Measurements from ENCODE around the gene SPRY4.

Gene SPRY4

DNA sequence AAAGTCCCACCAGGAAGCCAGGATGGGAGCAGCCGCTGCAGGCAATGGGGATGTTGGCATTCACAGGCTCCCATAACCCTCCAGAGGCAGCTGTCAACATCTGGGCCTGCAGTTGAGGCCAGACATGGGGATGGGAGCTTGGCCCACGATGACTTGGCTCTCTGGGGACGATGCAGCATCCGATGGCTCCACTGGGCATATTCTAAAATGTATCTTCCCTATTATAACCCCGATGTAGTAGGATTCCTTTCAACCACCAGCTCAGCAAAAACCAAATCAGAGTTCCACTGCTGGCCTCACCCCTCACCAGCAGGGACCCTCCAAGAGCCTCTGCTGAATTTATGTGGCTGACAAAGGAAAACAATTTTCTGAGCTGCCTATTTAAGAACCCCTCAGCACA is 7.1 kb downstream of the SPRY4 start:
- H3K4me3 ChIP-seq (ENCODE audit: low read depth, low read length), result no peak overlapping the region
- no peak for DNase-seq (ENCODE audit: low read depth)

DNA sequence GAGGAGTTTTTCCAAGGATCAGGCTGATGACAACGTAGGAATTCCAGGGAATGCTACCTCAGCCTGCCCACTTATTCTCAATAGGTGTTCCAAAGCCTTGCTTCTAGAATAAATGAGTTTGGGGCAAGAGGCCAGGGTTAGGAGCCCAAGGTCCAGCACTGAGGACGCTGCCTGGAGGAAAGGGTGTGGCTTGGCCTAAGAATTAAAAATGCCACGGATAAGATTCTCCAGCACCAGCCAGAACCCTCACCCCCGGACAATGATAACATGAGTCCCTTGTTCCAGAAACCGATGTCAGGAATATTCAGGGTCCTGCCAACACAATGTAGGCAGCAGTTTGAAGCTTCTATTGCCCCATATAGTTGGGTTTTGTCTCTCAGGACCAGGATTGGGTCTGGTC is 7.6 kb downstream of the SPRY4 start:
- H3K4me3 ChIP-seq (ENCODE audit: low read depth, low read length), result no peak overlapping the region

DNA sequence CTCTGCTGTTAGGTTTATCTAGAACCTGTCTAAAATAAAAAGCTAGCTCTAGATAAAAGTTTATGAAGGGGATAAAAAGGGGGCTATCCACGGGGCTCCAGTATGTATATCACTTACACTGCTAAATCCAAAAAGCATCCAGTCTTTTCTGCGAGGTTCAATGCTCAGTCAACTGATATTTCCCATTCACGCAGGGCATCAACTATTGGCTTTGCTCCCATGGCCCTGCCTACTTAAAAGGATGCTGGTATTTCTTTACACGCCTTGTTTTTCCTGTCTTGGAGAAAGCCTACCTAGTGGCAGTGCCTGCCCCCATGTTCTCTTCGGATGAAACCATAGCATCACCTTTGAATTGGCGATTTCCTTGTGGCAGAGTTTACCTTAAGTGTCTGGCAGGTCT is 8.1 kb downstream of the SPRY4 start:
- H3K4me3 ChIP-seq (ENCODE audit: low read depth, low read length), result no peak overlapping the region
- DNase-seq (ENCODE audit: low read depth), result no peak

More for the DNA sequence above, 7.6 kb downstream of the SPRY4 start:
- no peak for DNase-seq (ENCODE audit: low read depth)

DNA sequence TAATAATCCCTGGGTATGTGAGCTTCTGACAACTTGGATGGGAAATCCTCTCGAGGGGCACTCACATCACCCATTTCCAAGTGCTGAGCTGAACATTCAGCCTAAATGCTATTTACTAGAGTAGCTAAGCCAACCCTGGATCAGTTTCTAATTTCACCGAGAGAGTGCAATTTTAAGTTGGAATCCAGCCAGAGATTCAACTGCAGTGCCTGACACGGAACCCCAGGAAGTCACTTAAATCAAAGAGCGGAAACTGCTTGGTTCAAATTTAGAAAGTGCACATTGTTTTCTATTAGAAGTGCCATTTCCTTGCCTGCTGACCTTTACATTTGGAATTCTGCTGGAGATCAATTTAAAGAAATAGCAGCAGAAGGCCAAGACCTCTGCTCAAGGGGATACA is 8.8 kb downstream of the SPRY4 start:
- DNase-seq (ENCODE audit: low read depth), result no peak
- no peak overlapping the region for H3K4me3 ChIP-seq (ENCODE audit: low read depth, low read length)

DNA sequence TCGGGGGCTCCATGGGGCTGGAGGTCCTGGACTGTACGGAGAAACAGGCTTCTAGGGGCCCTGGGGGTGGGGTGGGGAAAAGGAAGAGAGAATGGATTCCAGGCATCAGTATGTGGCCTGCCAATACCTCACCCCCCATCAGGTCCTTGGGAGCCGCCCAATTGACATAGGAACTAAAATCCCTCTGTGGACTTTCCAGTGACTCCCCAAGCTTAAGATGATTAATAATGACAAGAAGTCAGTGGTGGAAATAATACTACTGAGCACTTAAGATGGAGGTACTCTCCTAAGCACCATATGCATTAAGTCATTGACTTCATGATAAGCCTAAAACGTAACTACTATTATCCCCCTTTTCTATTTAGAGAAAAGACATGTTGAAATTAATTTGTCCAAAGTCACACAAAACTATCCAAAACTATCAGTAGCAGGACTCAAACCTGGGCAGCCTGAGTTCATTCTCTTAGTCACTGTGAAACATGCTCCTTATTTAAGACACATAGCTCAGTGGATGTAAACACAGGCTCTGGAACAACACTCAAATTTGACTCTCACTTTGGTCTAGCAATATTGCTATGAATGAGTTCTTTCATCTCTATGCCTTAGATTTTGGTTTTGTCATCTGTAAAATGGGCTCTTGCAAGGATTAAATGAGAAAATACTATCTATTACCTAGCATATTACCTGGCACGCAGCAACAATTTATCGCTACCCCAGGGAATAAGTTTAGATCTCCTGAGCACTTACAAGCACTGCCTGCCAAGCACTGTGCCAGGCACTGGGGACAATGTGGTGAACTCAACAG is 9.5 kb downstream of the SPRY4 start:
- no peak for DNase-seq (ENCODE audit: low read depth)
- H3K4me3 ChIP-seq (ENCODE audit: low read depth, low read length), result no peak overlapping the region

DNA sequence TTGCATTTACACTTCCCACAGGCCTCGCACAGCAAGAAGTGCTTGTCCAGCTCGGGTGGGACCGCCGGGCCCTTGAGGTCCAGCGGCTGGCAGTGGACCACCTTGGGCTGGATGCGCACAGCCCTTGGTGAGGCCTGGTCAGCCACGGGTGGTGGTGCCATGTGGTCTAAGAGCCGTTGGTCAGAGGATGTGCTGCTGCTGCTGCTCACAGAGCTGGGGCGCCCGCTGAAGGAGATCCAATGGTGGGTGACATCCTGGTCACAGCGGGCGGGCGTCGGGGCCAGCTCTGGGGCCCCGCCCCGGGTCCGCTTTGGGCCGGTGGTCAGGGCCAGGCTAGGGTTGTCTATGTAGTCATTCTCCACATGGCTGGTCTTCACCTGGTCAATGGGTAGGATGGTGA is 10.2 kb downstream of the SPRY4 start:
- DNase-seq (ENCODE audit: low read depth), result no peak
- H3K4me3 ChIP-seq (ENCODE audit: low read depth, low read length), result no peak overlapping the region

DNA sequence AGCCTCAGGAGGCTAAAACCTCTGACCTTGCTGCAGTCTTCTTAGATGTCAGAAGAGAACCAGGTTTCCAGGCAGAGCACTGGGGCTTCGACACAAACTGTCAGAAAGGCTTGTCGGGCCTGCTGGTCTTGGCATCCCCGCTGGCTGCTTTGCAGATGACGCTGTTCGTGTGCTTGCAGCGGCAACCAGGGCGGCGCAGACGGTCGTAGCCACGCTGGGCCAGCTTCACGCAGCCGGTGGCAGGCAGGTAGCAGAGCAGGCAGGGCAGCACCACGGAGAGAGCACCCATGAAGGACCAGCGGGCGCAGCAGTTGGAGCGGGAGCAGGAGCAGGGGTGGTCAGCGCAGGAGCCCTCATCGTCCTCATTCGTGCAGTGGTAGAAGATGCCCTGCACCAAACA is 10.7 kb downstream of the SPRY4 start:
- no peak overlapping the region for H3K4me3 ChIP-seq (ENCODE audit: low read depth, low read length)
- no peak for DNase-seq (ENCODE audit: low read depth)

DNA sequence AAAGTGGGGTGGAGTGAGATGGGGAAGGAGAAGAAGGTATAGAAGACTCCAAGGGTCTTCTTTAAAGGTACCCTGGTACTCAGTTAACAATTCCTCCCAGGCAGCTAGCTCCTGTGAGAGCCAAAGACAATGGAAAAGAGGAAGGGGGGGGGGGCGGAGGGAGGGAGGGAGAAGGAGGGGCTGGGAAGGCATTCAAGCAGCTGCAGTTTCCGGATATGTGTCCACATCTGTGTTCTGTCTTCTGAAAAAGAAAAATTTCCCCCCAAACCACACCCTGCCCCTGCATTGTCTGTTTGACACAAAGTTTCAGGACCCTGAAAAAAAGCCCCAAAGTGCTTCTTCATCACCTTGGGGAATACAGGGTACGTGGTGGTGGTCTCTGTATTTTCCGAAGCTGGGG is 11.1 kb downstream of the SPRY4 start:
- H3K4me3 ChIP-seq (ENCODE audit: low read depth, low read length), result no peak overlapping the region
- DNase-seq (ENCODE audit: low read depth), result no peak

DNA sequence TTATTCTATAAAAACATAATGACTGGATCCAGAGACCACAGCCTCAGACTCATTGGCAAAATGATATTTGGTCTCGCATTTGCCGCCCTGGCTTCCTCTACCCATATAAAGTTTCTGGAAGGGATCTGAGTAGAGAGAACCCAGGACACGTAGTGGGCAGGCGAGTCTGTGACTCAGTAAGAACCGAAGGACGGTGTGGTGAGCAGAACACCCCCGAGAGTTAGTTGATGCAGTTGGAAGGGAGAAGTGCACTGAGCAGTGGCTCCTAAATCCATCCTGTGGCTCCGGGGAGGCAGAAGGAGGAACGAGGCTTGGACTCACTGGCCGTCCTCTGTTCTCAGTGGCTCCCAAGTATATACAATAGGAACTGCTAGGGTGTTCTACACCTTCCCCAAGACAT is 11.5 kb downstream of the SPRY4 start:
- no peak for DNase-seq (ENCODE audit: low read depth)
- no peak overlapping the region for H3K4me3 ChIP-seq (ENCODE audit: low read depth, low read length)

DNA sequence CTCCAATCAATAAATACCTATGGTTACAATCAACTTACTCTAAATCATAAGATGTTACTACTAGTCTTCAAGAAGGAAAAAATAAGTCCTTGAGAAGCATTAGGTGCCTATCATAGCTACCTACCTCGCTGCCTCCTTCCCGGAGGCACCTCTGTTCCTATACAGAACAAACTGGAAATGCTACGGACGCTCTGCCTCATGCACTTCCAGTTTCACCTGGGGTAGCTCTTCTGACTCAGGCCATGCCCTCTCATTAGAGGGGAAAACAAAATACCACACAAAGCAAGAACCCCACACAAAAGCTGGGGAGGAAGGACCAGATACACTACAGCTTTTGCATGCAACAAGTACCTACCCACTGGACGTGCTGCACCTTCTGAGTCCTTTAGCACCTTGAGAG is 12.4 kb downstream of the SPRY4 start:
- no peak overlapping the region for H3K4me3 ChIP-seq (ENCODE audit: low read depth, low read length)
- DNase-seq (ENCODE audit: low read depth), result no peak

DNA sequence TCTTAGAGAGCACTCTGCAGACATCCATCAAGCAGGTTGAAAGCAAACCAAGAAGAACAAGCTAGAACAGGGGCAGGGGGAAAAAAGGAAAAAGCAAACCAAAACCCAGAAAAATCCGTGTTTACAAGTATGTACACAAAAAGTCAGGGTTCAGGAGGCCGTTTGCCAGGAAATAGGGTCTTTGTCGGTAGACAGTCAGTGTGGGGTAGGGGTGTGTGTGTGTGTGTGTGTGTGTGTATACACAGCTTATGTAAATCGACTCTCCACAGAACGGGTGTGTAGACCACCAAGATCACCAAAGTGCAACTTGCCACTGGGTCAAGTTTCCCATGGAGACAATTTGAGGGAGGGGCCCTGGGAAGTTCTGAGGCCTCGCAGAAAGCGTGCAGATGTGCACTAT is 13.1 kb downstream of the SPRY4 start:
- no peak for DNase-seq (ENCODE audit: low read depth)
- H3K4me3 ChIP-seq (ENCODE audit: low read depth, low read length), result no peak overlapping the region

DNA sequence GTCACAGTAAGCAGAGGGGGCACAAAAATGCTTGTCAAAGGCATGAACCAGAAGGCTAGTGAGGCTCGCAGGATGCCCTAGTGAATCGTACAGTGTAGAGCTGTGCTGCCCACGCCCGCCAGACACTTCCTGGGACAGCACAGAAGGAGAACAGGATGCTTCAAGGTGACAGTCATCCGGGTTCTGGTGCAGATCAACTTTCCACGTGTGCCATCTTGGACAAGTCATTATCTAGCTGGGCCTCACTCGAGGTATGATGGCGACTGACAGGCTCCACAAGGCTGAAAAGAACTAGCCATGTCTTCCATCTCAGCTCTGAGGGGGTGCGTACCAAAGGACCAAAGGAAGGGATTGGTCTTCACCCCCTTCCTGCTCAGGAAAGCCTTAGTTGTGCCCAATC is 14.0 kb downstream of the SPRY4 start:
- no peak overlapping the region for H3K4me3 ChIP-seq (ENCODE audit: low read depth, low read length)
- no peak for DNase-seq (ENCODE audit: low read depth)

DNA sequence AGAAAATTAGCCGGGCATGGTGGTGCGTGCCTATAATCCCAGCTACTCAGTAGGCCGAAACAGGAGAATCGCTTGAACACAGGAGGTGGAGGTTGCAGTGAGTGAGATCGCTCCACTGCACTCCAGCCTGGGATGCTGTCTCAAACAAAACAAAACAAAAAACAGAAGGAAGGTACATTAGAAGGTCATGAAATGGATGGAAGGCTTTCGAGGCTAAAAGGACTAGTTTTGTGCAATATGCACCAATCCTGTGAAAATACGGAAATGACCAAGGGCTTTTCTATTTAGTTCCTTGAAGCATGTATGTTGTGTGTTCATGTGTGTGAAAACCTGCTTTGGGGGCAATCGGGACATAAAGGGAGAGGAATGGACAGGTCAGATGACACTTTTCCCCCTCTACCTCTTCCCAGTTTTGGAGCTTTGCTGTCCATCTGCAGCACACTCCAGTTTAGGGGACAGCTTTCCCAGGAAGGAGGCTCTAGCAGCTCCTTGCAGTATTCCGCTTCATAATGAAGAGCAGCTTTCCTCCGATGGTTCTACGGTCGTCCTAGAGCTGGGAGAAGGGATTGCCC is 15.0 kb downstream of the SPRY4 start:
- no peak overlapping the region for H3K4me3 ChIP-seq (ENCODE audit: low read depth, low read length)
- DNase-seq (ENCODE audit: low read depth), result no peak

DNA sequence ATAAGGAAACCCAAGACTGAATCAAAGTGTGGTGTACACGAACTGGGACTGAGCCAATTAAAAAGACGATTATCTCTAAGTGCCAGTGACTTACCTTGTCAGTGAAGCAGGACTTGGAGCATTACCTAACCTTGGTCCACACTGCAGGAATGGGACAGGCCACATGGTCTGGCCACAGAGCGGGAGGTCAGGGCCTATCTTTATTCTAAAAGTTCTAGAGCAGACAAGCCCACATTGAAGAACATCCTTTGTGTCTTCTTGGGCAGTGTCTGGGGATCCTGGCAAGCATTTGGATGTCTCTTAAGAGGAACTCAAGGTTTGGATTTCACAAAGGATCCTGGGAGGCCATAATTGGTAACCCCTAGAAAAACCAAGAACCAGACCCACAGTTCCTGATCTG is 16.5 kb downstream of the SPRY4 start:
- no peak for DNase-seq (ENCODE audit: low read depth)
- H3K4me3 ChIP-seq (ENCODE audit: low read depth, low read length), result no peak overlapping the region

DNA sequence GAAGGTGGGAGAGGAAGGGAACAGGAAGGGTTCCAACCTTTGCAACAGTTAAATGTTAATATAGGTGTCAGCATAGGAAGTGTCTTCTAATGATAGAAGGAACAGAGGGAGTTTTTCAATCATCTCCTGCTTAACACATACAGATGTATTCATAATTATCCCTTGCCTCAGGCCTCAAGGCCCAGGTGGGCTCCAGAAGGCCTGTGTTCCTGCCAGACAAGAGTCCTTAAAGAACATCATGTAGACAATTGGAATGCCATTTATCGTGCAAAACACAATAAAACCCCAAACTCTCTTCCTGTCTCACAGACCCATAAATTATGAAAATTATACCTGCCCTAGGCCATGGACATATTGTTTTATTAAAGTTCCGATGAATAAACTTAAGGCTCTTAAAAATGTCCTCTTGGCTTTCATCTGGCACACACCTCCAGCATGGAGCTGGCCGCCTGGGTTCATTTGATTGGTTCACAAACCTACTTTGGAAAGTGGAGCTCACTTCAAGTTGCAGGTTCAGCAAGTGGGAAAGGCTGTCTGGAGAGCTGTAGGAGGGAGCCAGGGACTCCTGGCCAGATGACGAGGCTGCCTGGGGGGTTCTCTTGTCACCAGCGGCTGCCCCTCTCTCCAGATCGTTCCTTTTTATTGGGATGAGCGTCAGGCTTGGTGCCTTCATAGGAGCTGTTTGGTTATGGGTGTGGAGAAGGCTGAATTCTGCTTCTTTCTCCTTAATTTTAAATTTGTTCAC is 17.5 kb downstream of the SPRY4 start:
- no peak overlapping the region for H3K4me3 ChIP-seq (ENCODE audit: low read depth, low read length)
- DNase-seq (ENCODE audit: low read depth), result no peak

DNA sequence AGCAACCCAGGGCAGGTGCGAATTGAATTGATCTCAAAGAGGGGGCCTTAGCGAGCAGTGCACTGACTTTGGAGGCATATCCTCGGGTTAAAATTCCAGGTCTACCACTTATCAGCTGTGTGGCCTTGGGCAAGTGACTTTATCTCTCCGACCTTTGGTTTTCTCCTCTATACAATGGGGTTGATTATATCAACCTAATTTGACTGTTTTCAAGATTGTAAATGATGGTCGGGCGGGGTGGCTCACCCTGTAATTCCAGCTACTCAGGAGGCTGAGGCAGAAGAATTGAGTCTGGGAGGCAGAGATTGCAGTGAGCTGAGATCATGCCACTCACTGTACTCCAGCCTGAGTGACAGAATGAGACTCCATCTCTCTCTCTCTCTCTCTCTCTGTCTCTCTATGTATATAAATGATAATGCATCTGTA is 18.7 kb downstream of the SPRY4 start:
- H3K4me3 ChIP-seq (ENCODE audit: low read depth, low read length), result no peak overlapping the region

DNA sequence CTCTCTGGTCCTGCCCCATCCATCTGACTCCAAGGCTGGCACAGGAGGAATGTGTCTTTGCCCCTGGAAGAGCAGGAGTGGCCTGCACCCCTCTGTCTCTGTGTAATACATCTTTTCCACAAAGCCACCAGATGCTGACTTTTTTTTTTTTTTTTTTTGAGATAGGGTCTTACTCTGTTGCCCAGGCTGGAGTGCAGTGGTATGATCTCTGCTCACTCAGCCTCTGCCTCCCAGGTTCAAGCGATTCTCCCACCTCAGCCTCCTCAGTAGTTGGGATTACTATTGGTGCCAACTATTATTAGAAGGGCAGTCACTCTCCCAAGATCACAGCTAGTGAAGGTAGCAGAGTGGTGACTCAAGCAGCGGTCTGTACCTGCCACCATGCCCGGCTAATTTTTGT is 19.6 kb downstream of the SPRY4 start:
- H3K4me3 ChIP-seq (ENCODE audit: low read depth, low read length), result no peak overlapping the region
- DNase-seq (ENCODE audit: low read depth), result no peak

More for the DNA sequence above, 18.7 kb downstream of the SPRY4 start:
- no peak for DNase-seq (ENCODE audit: low read depth)

DNA sequence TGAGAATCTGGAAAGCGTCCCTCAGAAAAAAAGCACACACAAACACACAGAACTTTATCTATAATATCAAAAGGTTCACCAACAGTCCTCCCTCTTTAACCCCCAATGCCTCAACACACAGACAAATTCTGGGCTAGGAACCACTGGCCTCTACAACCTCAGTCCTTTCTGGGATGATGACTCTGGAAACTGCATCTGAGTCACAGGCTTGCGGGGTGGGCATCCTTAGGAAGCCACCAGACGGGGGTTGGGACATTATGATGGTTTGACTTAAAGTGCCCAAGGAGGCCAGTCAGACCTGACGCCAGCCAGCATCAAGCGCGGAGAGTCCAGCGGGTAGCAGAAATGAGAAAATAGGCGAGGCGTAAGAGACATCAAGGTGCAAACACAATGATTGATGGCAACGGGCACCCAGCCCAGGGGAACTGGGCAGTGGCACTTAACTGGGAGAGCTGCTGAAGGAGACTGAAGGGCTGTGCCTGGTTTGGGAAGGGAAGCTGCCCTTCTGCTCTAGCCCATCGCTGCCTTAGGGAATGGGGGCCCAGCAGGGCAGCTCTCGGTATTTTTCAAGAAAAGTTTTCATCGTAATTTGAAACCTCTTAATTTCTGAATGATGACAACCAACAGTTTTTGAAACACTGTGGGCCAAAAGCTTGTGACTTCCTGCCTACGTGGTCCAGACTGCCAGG is 20.7 kb downstream of the SPRY4 start:
- H3K4me3 ChIP-seq (ENCODE audit: low read depth, low read length), result no peak overlapping the region
- DNase-seq (ENCODE audit: low read depth), result no peak

DNA sequence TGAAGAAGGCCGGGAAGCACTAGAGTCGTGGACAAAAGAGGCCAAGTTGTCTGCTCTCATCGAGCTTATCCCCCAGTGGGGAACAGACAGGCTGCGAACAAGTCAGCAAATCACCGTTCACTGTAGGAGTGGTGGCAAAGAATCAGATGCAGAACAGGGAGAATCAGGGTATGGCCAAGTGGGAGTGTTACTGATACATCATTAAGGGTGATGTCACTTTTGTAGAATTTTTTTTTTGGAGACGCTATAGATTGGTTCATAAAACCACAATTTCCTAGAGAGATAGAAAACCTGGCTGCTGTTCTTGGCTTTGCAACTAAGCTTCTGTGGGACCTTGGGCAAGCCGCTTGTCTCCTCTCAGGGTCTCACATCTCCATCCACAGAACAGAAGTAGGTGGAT is 21.3 kb downstream of the SPRY4 start:
- no peak for DNase-seq (ENCODE audit: low read depth)
- H3K4me3 ChIP-seq (ENCODE audit: low read depth, low read length), result no peak overlapping the region

DNA sequence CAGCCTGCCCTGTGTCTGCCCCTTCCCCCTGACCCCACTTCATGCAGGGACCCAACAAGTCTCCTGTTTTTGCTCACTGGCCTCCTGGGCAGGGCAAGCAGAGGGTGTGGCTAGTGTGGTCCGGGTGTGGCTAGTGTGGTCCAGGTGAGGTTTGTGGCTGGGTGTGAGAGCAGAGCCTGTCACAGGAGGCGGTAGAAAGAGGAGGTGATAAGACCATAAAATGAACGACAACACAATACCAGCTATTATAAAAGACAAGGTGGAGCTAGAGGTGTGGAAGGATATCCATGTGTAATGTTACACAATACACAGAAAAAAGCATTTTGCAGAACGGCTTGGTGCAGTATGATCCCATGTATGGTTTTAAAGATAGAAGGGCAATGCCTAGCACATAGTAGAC is 23.3 kb downstream of the SPRY4 start:
- no peak for DNase-seq (ENCODE audit: low read depth)
- no peak overlapping the region for H3K4me3 ChIP-seq (ENCODE audit: low read depth, low read length)

Measured in skeletal muscle cell (primary cell).